GM21723 (cell line): ENCODE results near the gene LYRM4.
A peak's percentile ranks its signal among the peaks of the same experiment; 100 is the strongest.

Experiments used
- ATAC-seq: cut with Tn5 transposase; IDR thresholded peaks from one replicate; pipeline ENCODE4 v1.9.1; 2021; ENCODE audit warnings: mild to moderate bottlenecking, moderate library complexity; ENCODE audit not compliant: unreplicated experiment

Gene LYRM4

DNA sequence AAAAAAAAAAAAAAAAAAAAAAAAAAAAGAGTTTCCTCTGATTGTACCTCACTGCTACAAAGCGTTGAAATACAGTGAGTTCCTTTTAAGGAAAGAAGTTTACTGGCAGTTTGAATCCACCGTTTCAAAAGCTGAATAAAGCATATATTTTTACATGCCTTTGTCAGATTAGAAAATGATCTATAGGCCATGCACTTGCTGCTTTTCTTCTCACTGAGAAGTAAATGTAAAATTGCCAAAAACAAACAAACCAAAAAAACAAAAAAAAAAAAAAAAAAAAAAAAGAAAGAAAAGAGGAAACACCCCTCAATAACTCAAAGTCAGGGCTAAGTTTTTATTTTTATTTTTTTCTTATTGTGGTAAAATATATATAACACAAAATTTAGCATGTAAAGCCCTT, 81.9 kb downstream of the LYRM4 start:
- ATAC-seq, result no peak

- ATAC-seq, result no peak
These were observed 85.1 kb downstream of the LYRM4 start for GRCh38 chr6:5175635-5176034.

- no peak for ATAC-seq
These were observed 85.8 kb downstream of the LYRM4 start for GRCh38 chr6:5174756-5175549.

- ATAC-seq, result peak; percentile 98
These were observed 86.5 kb downstream of the LYRM4 start for GRCh38 chr6:5174244-5174643.

DNA sequence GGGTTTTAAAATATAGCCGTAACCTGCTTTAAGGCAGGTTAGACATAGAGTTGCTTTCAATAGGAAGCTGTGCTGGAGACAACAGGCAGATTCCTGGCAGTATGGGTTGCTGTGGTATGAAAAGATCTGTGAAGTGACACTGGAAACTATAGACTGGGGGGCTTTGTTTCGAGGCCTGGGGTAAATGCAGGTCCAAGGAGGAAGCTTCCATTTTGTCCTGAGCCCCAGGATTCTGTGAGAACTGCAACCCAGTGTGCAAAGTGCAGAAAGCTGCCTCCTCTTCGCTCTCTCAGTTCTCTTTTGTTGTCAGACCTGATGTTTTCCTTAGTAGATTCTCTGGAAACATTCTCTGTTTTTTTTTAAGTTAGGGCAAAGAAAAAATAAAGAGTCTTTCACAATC, 86.9 kb downstream of the LYRM4 start:
- peak; percentile 29 for ATAC-seq

DNA sequence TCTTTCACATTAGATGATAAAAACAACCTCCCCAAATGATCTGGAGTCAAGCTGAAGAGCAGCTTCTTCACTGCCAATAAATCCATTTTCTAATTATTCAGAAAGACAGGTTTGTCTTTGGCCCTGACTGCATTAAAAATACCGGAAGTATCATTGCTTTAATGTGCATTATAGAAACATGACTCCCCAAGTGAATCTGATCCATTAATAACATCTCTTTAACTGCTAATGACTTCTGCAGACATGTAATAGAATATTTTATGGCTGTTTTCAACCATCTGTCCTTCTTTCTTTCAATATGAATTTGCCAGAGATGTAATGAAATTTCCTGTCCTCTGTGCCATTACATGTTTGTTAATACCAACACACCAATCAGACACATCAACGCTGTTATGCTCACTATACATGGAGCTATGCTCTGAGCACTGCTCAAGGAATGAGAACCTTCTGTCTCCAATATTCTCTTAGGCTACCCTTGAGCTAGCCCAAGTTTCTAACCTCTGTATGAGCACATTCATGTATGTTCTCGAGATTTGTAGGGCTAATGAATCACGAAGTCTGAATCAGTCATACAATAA, 87.8 kb downstream of the LYRM4 start:
- no peak for ATAC-seq

GRCh38 chr6:5172041-5172653, 88.6 kb downstream of the LYRM4 start:
- ATAC-seq, result no peak

DNA sequence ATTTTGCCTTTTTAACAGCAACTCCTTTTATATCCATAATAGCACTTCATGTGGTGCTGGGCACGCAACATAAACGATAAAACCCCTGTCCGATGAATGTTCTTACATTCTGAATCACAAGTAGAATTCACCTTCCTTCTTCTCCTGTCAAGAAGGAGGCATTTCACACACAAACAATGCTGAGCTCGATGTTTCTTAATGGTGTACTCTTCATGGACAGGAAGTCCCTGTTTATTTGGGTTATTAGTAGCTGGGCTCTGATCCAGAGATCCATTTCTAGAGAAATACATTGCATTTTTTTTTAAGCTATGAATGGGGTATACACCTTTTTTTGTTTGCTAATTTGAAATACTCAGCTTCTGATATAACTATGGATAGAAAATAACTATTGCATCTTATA, 93.2 kb downstream of the LYRM4 start:
- no peak for ATAC-seq

DNA sequence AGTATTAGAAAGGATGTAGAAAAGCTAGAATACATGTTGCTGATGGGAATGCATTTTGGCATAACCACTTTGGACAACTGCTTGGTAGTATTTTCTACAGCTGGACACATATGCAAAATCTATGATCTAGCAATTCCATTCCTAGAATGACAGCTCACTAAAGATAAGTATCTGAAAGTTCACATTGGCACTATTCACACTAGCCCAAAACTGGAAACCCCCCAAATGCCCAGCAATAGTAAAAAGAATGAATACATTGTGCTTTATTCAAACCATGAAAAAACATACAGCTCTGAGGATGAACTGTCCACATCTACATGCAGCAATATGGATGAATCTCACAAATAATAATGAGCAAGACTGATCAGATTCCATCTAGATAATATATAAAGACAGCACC, 96.7 kb downstream of the LYRM4 start:
- ATAC-seq, result no peak

GRCh38 chr6:5163247-5163646, 97.5 kb downstream of the LYRM4 start:
- ATAC-seq, result no peak

GRCh38 chr6:5162355-5162754, 98.4 kb downstream of the LYRM4 start:
- no peak for ATAC-seq

GRCh38 chr6:5160206-5160605, 100.5 kb downstream of the LYRM4 start:
- no peak for ATAC-seq

DNA sequence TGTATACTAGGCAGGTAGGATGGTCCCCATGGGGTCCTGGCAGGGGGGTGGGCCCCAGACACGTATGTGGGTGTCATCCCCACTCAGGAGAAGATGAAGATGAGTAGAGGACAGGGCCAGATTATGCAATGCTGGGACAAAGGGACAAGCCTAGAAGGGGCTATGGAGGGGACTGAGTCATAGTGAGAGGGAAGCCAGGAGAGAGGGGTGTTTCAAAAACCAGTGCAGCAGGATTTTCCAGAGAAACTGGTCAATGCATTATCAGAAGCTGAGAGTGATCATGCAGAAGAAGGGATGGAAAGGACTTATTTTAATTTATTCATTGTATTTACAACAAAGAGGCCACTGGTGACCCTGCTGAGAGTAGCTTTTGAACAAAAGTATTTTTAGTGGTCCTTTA, 101.6 kb downstream of the LYRM4 start:
- ATAC-seq, result no peak

GRCh38 chr6:5158180-5158579, 102.6 kb downstream of the LYRM4 start:
- no peak for ATAC-seq

DNA sequence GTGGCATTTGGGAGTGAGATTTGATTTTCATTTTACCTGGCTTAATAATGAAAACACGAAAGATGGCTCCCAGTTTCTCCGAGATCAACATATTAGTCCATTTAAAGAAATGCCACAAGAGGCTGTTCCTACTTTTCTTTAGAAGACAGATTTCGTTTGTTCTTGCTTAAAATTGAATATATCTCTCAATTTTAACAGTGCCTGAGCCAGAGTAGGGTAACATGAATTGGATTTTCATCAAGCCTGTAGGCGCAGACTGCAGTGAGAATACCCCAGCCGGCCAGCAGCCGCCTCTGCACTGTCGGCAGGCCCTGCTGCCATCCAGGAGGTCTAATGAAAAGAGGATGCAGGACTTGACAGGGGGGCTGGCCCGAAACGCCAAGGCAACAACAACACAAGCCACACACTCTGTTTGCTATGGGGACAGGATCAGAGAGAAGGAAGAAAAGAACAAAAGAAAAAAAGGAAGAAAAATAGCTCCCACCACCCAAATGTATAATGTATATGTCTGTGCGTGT, 103.1 kb downstream of the LYRM4 start:
- no peak for ATAC-seq

DNA sequence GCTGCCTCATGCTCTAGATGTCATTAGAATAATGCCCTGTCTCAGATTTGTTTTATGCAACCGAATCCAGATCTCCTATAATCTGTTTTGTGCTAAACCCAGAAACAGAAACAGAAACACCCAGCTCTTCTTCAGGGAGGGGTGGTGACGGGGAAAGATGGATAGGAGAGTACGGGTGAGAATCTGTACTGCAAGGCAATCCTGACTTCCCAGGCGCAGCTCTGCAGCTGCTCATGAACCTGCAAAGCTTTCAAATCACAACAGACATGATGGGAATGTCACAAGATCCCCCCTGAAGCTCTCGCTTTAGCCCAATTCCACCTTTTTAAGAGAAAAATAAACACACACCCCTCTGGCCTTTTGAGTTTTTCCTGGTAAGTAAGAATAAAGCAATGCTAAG, 104.1 kb downstream of the LYRM4 start:
- no peak for ATAC-seq

DNA sequence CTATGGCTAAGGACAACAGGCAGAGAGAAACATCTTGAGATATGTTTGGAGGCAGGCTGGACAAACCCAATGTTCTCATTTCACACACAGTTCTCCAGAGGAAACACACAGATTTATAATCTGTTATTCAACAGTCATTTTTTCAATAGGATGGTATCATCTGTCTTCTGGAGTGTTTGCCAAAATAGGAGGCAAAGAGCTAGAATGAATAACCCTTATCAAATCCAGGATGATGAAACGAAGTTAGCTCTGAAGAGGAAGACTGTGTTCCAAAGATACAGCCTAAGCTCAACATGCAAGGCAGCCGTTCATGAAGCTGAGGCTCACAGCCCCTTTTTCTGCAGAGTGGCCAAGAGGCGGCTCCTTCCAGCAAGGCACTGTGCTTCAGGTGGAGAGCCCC, 104.8 kb downstream of the LYRM4 start:
- ATAC-seq, result no peak

- ATAC-seq, result no peak
These were observed 107.6 kb downstream of the LYRM4 start for GRCh38 chr6:5153186-5153585.

DNA sequence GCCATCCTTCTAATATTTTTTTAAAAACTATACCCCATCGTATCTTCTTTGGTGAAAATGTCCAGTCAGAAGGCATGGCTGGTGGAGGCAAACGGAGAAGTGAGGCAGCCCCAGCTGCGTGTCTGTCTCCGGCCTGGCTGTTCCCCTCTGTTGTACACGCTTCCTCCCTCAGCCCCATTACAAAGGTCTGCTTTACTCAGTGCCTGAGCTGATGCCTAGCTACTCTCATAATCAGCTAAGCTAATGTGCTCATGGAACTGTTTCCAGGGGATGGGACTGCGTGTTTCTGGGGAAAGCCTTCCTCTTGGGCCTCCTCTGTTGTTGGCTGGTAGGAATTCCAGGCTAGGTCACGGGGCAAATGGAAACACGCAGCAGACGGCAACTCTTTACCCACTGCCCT, 108.3 kb downstream of the LYRM4 start:
- no peak for ATAC-seq

DNA sequence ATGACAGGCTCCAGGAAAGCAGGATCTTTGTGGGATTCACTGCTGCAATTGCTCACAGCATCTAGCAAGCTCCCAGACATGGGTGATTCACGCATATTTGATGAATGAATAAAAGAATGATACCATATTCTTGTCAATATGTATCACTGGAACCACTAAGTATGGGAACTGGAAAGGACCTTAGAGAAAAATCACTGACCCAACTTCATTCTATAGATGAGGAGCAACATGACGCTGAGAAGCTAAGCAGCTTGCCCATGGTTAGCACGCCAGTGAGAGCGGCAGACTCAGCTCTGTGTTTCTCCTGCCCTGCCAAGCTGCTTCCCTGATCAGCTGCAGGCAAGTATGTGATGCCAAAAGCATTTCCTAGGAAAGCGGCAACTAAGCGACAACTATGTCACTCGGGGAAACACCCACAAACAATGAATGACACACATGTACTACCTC, 108.8 kb downstream of the LYRM4 start:
- no peak for ATAC-seq

- ATAC-seq, result no peak
These were observed 109.3 kb downstream of the LYRM4 start for GRCh38 chr6:5151360-5151954.
